ENCODE measurements around the gene GPR135.

GPR135 gene

DNA sequence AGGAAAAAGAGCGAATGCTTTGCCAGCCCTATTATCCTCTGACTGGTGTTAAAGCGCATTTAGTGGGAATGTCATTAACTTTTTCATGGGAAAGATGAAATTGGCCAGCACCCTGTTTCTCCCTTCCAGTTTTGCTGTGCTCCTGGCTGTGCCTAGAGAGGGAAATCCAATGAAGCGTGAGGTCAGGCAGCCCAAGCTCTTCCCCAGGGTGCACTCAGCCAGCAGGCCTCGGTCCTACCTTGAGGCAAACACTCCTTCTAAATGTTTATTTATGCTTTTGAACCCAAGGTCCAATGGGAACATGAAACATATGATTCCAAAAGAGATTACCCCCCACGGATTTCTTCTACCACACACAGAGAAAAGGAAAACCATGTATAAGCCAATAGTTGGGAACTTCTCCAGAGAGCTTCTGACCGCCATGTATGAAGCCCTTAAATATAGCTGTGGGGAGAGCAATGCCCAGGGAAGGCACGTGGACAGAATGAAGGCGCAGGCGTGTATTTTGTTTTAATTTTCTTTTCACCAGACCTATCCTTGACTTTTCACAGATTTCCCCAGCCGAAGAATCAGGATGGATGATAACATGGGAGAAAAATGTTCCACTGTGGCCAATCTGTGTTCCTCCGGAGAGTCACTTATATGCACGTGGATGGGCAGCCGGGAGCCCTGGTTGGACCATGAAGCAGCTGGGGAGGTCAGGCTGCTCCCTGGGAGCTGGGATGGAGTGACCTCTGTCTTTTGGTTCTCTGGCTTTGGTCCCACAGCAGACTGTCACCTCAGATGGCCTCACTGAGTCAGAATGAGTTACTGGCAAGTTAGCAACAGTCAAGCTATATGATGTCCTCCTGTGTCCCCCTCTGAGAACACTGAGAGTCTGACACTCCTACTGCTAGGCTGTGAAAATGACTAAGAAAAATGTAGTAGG lies 37.3 kb downstream of the GPR135 start:
- H3K27ac ChIP-seq: peak overlapping the region in 4 of 21 experiments; percentile 1 to 50 (median 12)
- H3K4me3 ChIP-seq: no peak overlapping the region

GRCh38 chr14:59425322-59425935 lies 39.8 kb downstream of the GPR135 start:
- no peak overlapping the region for H3K4me3 ChIP-seq
- no peak overlapping the region for H3K27ac ChIP-seq

DNA sequence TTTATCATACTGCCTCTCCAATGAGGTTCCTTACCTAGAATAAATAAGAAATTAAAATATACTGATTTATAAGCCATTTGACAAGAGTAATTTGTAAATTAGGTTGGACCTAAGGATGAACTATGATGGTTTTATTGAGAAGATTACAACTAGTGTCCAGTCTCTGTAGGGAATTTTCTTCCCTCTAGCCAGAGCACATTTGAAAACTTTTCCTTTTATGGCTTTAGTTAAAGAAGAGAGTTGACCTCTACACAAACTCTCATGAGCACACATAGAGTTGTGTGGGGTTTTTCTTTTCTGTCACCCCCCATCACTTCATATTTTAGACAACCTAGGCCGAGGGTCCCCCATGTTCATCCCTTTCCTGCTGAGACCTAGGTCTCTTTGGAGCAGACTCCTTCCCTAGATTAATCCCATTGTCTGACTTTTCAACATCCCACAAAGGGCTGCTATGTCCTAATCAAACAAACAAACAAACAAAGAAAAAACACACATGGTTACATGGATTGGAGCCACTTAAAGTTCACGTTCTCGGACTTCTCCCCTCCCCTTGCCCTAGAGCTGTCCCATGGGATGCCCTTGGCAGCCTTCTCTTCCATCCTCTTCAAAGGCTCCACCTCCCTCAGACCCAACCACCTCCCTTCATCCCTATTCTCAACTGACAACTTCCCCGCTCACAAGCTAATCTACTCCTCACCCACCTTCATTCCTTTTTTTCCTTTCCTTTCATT lies 40.7 kb downstream of the GPR135 start:
- Histone ChIP-seq H3K27ac (no peak overlapping the region), H3K4me3 (no peak overlapping the region)

DNA sequence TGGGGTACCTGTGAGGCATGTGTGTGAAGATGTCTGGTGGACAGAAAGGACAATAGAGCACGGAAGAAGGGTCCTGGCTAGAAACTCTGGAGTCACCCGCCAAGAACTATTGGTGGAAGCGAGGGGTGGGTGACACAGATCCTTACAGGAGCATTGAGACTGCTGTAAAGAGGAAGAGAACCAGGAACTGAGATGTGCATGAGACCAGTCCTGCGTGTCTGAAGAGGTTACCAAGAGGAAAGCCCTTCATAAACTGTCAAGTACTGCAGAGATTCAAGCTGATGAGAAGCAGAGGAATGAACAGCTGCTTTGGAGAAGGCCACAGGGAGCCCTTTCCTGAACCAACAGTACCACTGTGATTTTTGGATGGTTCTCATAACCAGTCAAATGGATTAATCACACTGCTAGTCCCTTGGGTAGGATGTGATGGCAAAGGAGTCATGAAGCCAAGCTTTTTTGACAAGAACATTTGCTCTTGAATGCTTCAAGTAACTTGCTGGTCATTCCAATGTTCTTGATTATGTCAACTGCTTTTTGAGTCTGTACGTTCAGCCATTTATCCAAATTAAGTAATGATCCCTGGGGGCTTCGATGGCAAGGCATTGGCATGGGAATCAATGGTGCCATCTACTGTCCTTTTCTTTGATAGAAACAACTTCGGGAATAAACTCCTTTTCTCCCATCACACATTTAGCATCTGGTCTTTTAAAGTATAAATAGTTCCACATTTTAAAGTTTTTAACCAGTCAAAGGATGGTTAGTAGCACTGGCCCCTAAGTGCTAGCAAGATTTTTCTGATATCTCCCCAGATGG lies 42.9 kb downstream of the GPR135 start:
- Histone ChIP-seq H3K4me3 (no peak overlapping the region), H3K27ac (no peak overlapping the region)

DNA sequence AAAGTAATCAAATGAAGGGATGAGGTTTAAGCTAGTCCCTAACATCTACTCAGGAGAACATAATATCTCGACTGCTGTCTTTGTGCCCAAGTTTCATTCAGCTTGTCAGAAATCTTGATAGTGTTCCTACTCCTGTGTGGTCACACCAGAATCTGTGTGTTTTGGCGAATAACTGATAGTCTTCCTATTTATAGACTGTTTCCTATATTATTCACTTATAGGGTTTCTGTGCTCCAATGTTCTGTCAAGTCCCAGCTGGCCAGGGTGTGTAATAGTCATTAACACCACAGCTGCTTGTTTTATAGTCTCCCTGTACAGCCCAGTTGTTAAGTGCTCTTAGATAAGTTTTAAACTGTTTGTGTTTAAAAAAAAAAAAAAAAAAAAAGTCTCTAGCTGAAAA lies 45.9 kb downstream of the GPR135 start:
- peak overlapping the region in 2 of 21 experiments; percentile 17 to 33 for H3K27ac ChIP-seq

DNA sequence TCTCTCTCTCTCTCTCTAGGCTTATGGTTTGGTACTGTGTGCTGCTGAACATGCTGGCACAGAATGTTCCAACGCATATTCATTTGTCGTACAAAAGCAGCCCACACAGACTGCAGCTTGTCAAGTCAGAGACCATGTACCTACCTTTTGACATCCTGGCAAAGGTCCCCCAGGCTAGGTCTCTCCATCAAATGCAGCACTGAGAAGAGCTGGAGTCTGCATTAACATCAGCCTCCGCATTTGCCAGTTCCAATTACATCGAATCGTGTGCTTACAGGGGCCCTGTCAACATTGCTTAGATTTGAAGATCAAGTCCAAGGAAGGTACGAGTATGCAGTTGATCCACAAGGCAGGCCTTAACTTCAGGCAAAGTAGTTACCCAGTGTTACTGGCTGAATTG lies 47.9 kb downstream of the GPR135 start:
- Histone ChIP-seq H3K27ac (no peak overlapping the region), H3K4me3 (no peak overlapping the region)

More for the DNA sequence above, 45.9 kb downstream of the GPR135 start:
- H3K4me3 ChIP-seq: no peak overlapping the region

DNA sequence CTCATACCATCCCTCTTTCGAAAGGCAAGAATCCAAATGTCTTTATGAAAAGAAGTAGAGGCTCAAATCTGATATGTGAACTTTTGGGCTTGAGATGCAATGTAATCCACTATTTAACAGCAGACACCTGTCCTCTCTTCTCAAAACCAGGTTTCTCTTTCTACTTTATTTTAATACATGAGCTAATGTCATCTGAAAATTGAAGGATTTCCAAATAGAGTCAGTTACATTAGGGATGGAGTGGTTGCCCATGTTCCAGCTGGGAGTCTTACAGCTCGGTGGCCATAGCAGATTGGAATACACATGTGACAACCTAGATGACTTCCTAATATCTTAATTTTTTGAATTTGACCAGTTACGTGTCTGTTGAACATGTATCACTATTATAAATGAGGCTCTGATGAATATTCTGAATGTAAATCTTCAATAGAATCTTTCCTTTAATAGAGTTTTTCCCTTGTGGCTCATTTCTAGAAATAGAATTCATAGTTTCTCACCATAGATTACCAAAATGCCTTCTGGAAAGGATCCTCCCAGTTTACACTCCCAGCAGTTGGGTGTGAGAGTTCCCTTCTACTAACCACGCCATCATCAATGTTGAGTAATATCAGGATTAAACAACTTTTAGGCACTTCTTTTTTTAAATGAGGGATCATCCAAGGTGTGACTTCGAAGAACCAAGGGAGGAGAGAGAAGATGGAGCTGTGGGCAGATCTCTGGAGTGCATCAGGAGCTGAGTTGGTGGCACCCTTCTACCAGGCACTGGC lies 49.2 kb downstream of the GPR135 start:
- H3K27ac ChIP-seq: peak overlapping the region in 1 of 21 experiments; percentile 21
- no peak overlapping the region for H3K4me3 ChIP-seq

All from skin epidermis (tissue), 12 donors.